ENCODE data around the gene FCER2. TPM values are rescaled to one million over a fixed set of nuclear protein-coding genes. Genes with fewer than 3 reads are reported as not detected.

FCER2 gene
- total RNA-seq, 1 donor, result not detected

- TF ChIP-seq CTCF (IDR thresholded peaks at IDR 0.05; ENCODE audit: insufficient read depth, low read depth, low read length), result no peak
- no peak for DNase-seq (ENCODE audit: low read depth)
- H3K4me3 ChIP-seq (ENCODE audit: low read depth, low read length), result no peak overlapping the region
Measured at GRCh38 chr19:7733376-7733775, 31.4 kb upstream of the FCER2 start.

- H3K4me3 ChIP-seq (ENCODE audit: low read depth, low read length), result no peak within 1 kb of the TSS
- DNase-seq (ENCODE audit: low read depth), result no peak
- no peak for TF ChIP-seq CTCF (IDR thresholded peaks at IDR 0.05; ENCODE audit: insufficient read depth, low read depth, low read length)
Measured at GRCh38 chr19:7732045-7732444, 30.1 kb upstream of the FCER2 start, which contains the start of gene CLEC4G. Gene CLEC4G (minus strand): TSS chr19:7732110. CDS start chr19:7732102, 8 bp downstream.

GRCh38 chr19:7731615-7732014 lies 29.7 kb upstream of the FCER2 start:
- H3K4me3 ChIP-seq (ENCODE audit: low read depth, low read length), result no peak overlapping the region
- TF ChIP-seq CTCF (IDR thresholded peaks at IDR 0.05; ENCODE audit: insufficient read depth, low read depth, low read length), result no peak
- no peak for DNase-seq (ENCODE audit: low read depth)

GRCh38 chr19:7731218-7731595 lies 29.3 kb upstream of the FCER2 start:
- no peak for TF ChIP-seq CTCF (IDR thresholded peaks at IDR 0.05; ENCODE audit: insufficient read depth, low read depth, low read length)
- H3K4me3 ChIP-seq (ENCODE audit: low read depth, low read length), result no peak overlapping the region
- no peak for DNase-seq (ENCODE audit: low read depth)

GRCh38 chr19:7730286-7731217 lies 28.6 kb upstream of the FCER2 start:
- no peak for DNase-seq (ENCODE audit: low read depth)
- H3K4me3 ChIP-seq (ENCODE audit: low read depth, low read length), result no peak overlapping the region
- no peak for TF ChIP-seq CTCF (IDR thresholded peaks at IDR 0.05; ENCODE audit: insufficient read depth, low read depth, low read length)

- no peak for DNase-seq (ENCODE audit: low read depth)
- TF ChIP-seq CTCF (IDR thresholded peaks at IDR 0.05; ENCODE audit: insufficient read depth, low read depth, low read length), result no peak
- no peak overlapping the region for H3K4me3 ChIP-seq (ENCODE audit: low read depth, low read length)
Measured at GRCh38 chr19:7729831-7730285, 27.9 kb upstream of the FCER2 start.

All from fibroblast of villous mesenchyme (primary cell).